Lung (tissue), 12 donors: ENCODE results near the gene MRNIP. TPM values are rescaled to one million over a fixed set of nuclear protein-coding genes. Genes with fewer than 3 reads are reported as not detected.

Experiments
- ATAC-seq: fragments of 200-7000 bp; cut with Tn5 transposase; one replicate; pipeline ENCODE4 v1.9.1; 2020; ENCODE audit warnings: moderate number of reproducible peaks; ENCODE audit not compliant: insufficient read depth, low FRiP score
- DNase-seq, 3 donors: peaks; one replicate each; pipeline ENCODE4 v3.0.0-alpha.2; 2013 to 2017
- H3K27ac ChIP-seq, 2 donors: one replicate each; pipeline ENCODE4 v1.5.1; 2013; ENCODE audit warnings: mild to moderate bottlenecking in 2 of 2, moderate library complexity in 2 of 2, control low read depth in 1 of 2, inconsistent platforms in 1 of 2, low read depth in 1 of 2, low read length in 1 of 2
- H3K27me3 ChIP-seq, 3 donors: one replicate each; pipeline ENCODE4 v1.5.1; 2013; ENCODE audit warnings: low read length in 2 of 3; ENCODE audit not compliant: control insufficient read depth in 3 of 3, insufficient read depth in 3 of 3
- H3K36me3 ChIP-seq, 4 donors: one replicate each; pipeline ENCODE4 v1.5.1; 2013; ENCODE audit warnings: low read length in 4 of 4, mild to moderate bottlenecking in 1 of 4, moderate library complexity in 1 of 4; ENCODE audit not compliant: control insufficient read depth in 4 of 4, insufficient read depth in 4 of 4
- H3K4me1 ChIP-seq, 5 donors: one replicate each; pipeline ENCODE4 v1.5.1; 2013; ENCODE audit warnings: low read length in 5 of 5, mild to moderate bottlenecking in 2 of 5, moderate library complexity in 1 of 5; ENCODE audit not compliant: control insufficient read depth in 5 of 5, insufficient read depth in 5 of 5
- H3K4me3 ChIP-seq: one replicate; pipeline ENCODE4 v1.5.1; 2013; ENCODE audit warnings: mild to moderate bottlenecking, control low read depth, moderate library complexity
- H3K9ac ChIP-seq, 2 donors: one replicate each; pipeline ENCODE4 v1.5.1; 2013; ENCODE audit warnings: low read length in 2 of 2, control low read depth in 1 of 2; ENCODE audit not compliant: insufficient read depth in 1 of 2
- H3K9me3 ChIP-seq, 4 donors: one replicate each; pipeline ENCODE4 v1.5.1; 2013; ENCODE audit warnings: low read length in 3 of 4, mild to moderate bottlenecking in 1 of 4, moderate library complexity in 1 of 4; ENCODE audit not compliant: control insufficient read depth in 4 of 4, insufficient read depth in 3 of 4
- WGBS, 2 donors: extraction: QIAGEN DNeasy Blood & Tissue Kit; methylation state at CpG; one replicate each; pipeline ENCODE4 v1.1.7; 2013; 5-methylcytosine and 5-hydroxymethylcytosine counted together
- polyA plus RNA-seq, 2 donors: library from polyadenylated mRNA; stranded (reverse); fragments of 200-250 nt; gene quantifications; one replicate each; pipeline ENCODE4 v1.2.1, GENCODE V29; 2013
- total RNA-seq, 2 donors: library from RNA; depleted of rRNA in 1 of 2; stranded (reverse); fragments of >200 nt in 1 of 2; gene quantifications; one replicate each; pipeline ENCODE4 v1.2.1, GENCODE V29; 2014 to 2021
- TF ChIP-seq, protein P1 (sequence below): IDR thresholded peaks from 2 replicates; pipeline ENCODE4 v1.5.1; 2012; ENCODE audit warnings: mild to moderate bottlenecking; ENCODE audit errors: control extremely low read depth, extremely low read depth
- donor health status: control.
- donor health status: control.
- donor health status: Bipolar disorder and iron deficiency.
- donor health status: healthy.
- donor health status: DM: yes; HTN: yes; CAD: no.

Gene MRNIP
- total and polyA plus RNA-seq, 4 donors: 15.4 to 51.0 (median 35.4) TPM

DNA sequence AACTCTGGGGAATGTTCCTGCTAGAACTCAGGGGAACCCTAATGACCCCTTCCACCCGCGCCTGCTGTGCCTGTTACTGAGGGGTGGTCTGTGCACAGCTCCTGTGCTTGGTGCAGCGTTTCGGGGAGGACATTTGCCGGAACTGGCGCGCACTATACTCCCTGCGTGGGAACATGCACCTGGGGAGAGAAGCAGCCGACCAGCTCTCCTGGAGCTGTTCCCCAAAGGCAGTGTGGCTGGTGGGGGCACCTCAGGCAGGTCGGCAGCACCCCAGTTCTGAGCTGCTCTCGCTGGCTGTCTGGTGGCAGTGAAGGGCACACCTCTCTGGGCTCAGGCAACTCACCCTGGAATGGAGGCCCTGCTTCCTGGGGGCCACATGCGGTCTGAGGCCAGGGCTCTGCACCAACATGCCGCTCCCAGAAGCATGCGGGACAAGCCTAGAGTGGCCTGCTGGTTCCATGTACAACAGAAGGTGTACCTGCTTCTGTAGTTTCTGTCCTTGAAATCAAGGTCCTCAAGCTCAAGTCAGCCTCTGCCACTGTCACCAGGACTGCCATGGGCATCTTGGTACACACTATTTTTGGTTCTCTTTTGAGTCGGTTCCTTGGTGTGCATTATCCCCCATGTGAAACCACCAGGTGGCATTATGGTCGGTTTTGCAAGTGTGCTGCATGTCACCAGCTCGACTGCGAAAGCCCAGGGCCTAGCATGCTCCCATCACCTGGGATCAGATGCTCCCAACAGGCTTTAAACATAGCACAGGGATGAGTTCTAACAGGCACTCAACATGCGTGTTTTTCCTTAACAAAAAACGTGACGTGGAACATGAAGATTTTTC, 7.8 kb upstream of the MRNIP start:
- Histone ChIP-seq H3K27ac (no peak overlapping the region), H3K27me3 (no peaks in the 10 kb centered on the region), H3K36me3 (peaks cover 9 to 74% (median 36%) of the 10 kb centered on the region in 4 donors), H3K4me3 (no peak overlapping the region), H3K9ac (no peak overlapping the region), H3K9me3 (peaks cover 0 to 2% (median 0%) of the 10 kb centered on the region in 4 donors), H3K4me1 (peaks cover 0 to 4% (median 0%) of the 10 kb centered on the region in 5 donors)
- ATAC-seq (no peak), DNase-seq (peak in 1 of 3 donors; percentile 6)
- TF ChIP-seq, protein P1, sequence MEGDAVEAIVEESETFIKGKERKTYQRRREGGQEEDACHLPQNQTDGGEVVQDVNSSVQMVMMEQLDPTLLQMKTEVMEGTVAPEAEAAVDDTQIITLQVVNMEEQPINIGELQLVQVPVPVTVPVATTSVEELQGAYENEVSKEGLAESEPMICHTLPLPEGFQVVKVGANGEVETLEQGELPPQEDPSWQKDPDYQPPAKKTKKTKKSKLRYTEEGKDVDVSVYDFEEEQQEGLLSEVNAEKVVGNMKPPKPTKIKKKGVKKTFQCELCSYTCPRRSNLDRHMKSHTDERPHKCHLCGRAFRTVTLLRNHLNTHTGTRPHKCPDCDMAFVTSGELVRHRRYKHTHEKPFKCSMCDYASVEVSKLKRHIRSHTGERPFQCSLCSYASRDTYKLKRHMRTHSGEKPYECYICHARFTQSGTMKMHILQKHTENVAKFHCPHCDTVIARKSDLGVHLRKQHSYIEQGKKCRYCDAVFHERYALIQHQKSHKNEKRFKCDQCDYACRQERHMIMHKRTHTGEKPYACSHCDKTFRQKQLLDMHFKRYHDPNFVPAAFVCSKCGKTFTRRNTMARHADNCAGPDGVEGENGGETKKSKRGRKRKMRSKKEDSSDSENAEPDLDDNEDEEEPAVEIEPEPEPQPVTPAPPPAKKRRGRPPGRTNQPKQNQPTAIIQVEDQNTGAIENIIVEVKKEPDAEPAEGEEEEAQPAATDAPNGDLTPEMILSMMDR: no peak
- whole genome bisulfite sequencing, 2 donors: 87 to 91% methylated on average over 21 of the region's 21 CpGs

DNA sequence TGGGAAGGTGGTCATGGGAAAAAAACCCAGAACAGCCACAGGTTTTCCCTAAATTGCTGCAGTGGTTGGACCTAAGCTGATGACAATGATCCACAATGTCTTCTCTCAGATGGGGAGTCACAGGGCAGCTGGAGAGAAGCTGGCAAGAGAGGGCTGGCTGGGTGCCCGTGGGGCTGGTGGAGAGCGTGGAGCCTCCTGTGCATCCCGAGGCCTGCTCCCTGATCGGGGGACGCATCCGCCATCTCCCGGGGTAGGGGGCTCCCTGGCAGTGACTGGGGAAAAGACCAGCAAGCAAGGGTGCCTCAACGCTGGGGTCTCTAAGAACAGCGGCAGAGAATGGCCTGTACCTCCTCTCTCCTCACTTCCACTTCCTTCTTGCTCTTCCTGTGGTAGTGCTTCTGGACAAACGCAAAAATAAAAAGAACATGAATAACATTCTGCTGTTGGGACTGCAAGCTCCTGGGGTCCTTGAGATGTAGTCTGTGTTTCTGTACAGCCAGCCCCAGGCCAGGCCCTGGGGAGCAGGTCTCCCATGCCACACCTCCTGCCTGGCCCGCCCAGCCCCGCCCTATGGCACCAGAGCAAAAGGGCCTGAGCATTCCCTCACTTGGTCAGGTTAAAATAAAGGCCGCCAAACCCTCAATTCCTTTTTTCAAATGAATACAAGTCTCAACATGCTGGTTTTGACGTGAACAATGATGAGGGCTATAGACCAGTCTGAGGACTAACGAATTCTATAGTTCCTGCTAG, 7.0 kb upstream of the MRNIP start:
- no peak overlapping the region for H3K27ac ChIP-seq
- peaks cover 0 to 4% (median 0%) of the 10 kb centered on the region in 5 donors for H3K4me1 ChIP-seq
- H3K4me3 ChIP-seq: no peak overlapping the region
- DNase-seq (no peak), ATAC-seq (no peak)
- peaks cover 9 to 67% (median 31%) of the 10 kb centered on the region in 4 donors for H3K36me3 ChIP-seq
- TF ChIP-seq, protein P1: no peak
- peaks cover 0 to 2% (median 0%) of the 10 kb centered on the region in 4 donors for H3K9me3 ChIP-seq
- H3K27me3 ChIP-seq: no peaks in the 10 kb centered on the region
- 88 to 90% methylated on average over 15 of the region's 15 CpGs for WGBS, 2 donors
- H3K9ac ChIP-seq: no peak overlapping the region

DNA sequence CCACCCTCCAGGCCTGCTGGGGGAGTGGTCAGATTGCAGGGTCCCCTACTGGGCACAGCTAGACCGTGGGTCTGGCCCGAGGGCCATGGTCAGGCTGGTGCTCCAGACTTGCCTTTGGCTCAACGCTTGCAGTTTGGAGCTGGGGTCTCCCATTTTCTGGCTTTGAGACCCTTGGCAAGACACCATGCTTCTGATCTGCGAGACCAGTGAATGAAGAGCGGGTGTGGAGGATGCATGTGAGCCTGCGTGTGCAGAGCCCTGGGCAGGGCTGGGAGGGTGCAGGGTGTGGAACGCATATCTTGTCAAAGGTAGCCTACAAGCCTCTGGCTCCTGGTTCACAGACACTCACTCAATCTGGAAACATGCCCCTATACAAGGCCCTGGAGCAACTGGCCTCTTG, 6.1 kb upstream of the MRNIP start:
- DNase-seq: no peak
- H3K4me3 ChIP-seq: no peak overlapping the region

More for the DNA sequence above, 6.1 kb upstream of the MRNIP start:
- Histone ChIP-seq H3K9me3 (peaks cover 0 to 2% (median 0%) of the 10 kb centered on the region in 4 donors), H3K27me3 (no peaks in the 10 kb centered on the region), H3K4me1 (no peaks in the 10 kb centered on the region), H3K9ac (no peak overlapping the region), H3K36me3 (peaks cover 9 to 58% (median 31%) of the 10 kb centered on the region in 4 donors), H3K27ac (no peak overlapping the region)
- TF ChIP-seq, protein P1: no peak
- WGBS, 2 donors: 97 to 98% methylated on average over 7 of the region's 7 CpGs
- no peak for ATAC-seq
